OCI-LY3 (cell line): Measurements from ENCODE around the gene LMTK2.

Experiments used
- CTCF ChIP-seq: fragments of 200-600, 300-600 bp; sonication (generic); IDR thresholded peaks from 2 replicates; pipeline ENCODE4 v1.5.1; 2014; ENCODE audit warnings: antibody characterized with exemption, low read length, low read depth
- EZH2phosphoT487 ChIP-seq: fragments of 200-600 bp; shearing (Covaris generic); IDR thresholded peaks from 2 replicates; pipeline ENCODE4 v1.6.1; 2018; ENCODE audit warnings: antibody characterized with exemption, mixed run types, low read depth

- TF ChIP-seq CTCF: no peak
- TF ChIP-seq EZH2phosphoT487: no peak
Measured at GRCh38 chr7:98256431-98256830, 149.8 kb downstream of the LMTK2 start.
